Lower leg skin (tissue), 4 donors: ENCODE results near the gene RAI2. TPM values are rescaled to one million over a fixed set of nuclear protein-coding genes. Genes with fewer than 3 reads are reported as not detected.

ENCODE experiments used
- DNase-seq, 2 donors: peaks; one replicate each; pipeline ENCODE4 v3.0.0-alpha.2; 2019; ENCODE audit warnings: low spot score in 2 of 2
- H3K4me3 ChIP-seq: fragments of 200-600 bp; sonication (generic); 2 replicates; pipeline ENCODE4 v1.5.1; 2017; ENCODE audit warnings: mild to moderate bottlenecking, low read depth; ENCODE audit not compliant: poor library complexity, severe bottlenecking
- POLR2A ChIP-seq, 2 donors: fragments of 450-650 bp; IDR thresholded peaks; one replicate each; pipeline ENCODE4 v1.6.1; 2016 to 2017; ENCODE audit warnings: antibody characterized with exemption in 2 of 2, mild to moderate bottlenecking in 1 of 2, moderate library complexity in 1 of 2
- WGBS, 2 donors: methylation state at CpG; one replicate each; pipeline ENCODE4 v1.1.5; 2018; 5-methylcytosine and 5-hydroxymethylcytosine counted together
- intact Hi-C: fragments of 100-400 bp; cut with DNase I; formaldehyde crosslinking; loops from one replicate; pipeline ENCODE4 v1.15.0; 2023; ENCODE audit warnings: low total_unique reads
- total RNA-seq, 4 donors: library from RNA; depleted of rRNA; stranded (reverse); fragments of >200 nt; gene quantifications; one replicate each; pipeline ENCODE4 v1.1.0, GENCODE V29; 2016
- TF ChIP-seq, protein P1 (sequence below), 3 donors: fragments of 450-650 bp; IDR thresholded peaks; one replicate each; pipeline ENCODE4 v1.5.1; 2016; ENCODE audit warnings: antibody characterized with exemption in 3 of 3, mild to moderate bottlenecking in 3 of 3, moderate library complexity in 2 of 3

Gene RAI2
- total RNA-seq, 4 donors from 2014 or later: 3.9 to 13.3 (median 8.8) TPM

DNA sequence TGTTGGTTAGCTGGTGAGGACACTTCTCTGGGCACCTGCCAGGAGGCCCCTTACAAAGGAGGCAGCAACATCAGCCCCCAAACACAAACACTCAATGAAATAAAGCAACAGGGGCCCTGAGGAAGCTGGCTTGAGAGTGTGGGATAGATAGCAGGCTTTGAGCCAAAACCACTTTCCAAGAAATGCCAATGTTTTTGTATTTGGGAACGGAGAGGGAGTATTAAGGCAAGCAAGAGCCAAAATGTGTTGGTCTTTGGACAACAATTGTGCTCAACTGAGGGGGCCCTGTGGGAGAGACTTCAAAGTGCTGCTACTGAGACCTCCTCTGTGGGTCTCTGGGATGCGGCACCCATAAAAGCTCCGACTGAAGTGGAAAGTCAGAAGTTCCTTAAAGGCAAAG, 41.0 kb downstream of the RAI2 start:
- TF ChIP-seq, protein P1, sequence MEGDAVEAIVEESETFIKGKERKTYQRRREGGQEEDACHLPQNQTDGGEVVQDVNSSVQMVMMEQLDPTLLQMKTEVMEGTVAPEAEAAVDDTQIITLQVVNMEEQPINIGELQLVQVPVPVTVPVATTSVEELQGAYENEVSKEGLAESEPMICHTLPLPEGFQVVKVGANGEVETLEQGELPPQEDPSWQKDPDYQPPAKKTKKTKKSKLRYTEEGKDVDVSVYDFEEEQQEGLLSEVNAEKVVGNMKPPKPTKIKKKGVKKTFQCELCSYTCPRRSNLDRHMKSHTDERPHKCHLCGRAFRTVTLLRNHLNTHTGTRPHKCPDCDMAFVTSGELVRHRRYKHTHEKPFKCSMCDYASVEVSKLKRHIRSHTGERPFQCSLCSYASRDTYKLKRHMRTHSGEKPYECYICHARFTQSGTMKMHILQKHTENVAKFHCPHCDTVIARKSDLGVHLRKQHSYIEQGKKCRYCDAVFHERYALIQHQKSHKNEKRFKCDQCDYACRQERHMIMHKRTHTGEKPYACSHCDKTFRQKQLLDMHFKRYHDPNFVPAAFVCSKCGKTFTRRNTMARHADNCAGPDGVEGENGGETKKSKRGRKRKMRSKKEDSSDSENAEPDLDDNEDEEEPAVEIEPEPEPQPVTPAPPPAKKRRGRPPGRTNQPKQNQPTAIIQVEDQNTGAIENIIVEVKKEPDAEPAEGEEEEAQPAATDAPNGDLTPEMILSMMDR (IDR thresholded peaks at IDR 0.05): no peak
- TF ChIP-seq POLR2A (IDR thresholded peaks at IDR 0.05): no peak
- 27 to 50% methylated on average over 3 of the region's 3 CpGs for WGBS, 2 donors
- H3K4me3 ChIP-seq: no peak overlapping the region
- intact Hi-C loops: no loop called here
- DNase-seq: no peak

DNA sequence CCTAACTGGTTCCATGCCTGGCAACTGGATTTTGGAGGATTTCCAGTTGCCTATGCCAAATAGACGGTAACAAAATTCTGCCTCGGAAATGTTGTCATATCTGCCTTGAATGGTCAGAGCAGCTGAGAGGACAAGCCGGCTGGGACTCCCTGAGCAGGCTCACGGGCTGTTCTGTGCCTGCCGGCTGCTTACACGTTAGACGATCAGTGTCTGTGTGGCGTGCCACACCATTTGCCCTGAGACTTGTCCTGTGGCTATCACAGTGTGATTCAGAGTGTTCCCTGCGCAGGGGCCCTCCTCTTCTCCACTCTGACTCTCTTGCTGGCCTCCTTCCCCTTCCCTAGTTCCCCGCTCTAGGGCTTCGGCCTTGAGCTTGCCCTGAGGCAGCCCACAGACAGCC, 42.4 kb downstream of the RAI2 start:
- intact Hi-C loops: no loop called here
- TF ChIP-seq, protein P1 (IDR thresholded peaks at IDR 0.05): no peak
- no peak for TF ChIP-seq POLR2A (IDR thresholded peaks at IDR 0.05)
- 75 to 82% methylated on average over 11 of the region's 11 CpGs for WGBS, 2 donors
- no peak for DNase-seq
- H3K4me3 ChIP-seq: no peak overlapping the region

DNA sequence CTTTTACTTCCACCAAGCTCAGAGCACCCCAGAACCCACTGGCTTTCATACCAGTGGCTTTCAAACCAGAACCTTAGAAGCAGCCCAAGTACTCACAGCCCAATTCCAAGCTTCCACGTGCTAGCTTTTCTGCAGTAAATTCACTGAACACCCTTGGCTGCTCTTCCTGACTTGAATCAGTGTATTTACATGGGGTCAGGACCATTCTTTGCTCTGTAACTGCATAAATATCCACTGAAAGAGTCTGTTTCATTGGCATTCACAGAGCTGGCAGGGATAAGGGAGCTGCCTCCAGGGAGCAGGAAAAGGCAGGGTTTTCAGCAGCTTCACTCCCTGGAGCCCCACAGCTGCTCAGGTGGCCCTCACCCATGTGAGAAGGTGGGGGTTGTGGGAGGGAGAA, 43.8 kb downstream of the RAI2 start:
- TF ChIP-seq, protein P1 (IDR thresholded peaks at IDR 0.05): no peak
- TF ChIP-seq POLR2A (IDR thresholded peaks at IDR 0.05): no peak
- H3K4me3 ChIP-seq: no peak overlapping the region
- intact Hi-C loops: no loop called here
- 29 to 71% methylated on average over 1 of the region's 1 CpG for WGBS, 2 donors
- DNase-seq: no peak

DNA sequence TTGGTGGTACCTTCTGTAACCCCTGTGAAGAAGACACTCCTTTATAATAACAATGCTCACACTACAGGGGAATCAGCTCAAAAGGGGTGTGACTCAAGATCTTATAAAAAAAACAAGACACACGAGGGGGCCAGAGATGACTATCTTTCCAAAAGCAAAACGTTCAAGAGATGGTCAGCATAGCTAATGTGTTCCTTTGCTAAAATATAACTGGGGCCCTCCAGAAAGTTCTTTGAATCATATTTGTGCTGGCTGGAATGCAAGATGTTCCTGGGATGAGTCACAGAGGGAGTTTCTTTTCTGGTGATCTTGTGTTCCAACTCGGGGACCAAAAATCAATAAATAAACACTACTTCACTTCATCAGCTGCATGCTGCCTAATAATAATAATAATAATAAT, 46.5 kb downstream of the RAI2 start:
- TF ChIP-seq, protein P1 (IDR thresholded peaks at IDR 0.05): no peak
- TF ChIP-seq POLR2A (IDR thresholded peaks at IDR 0.05): no peak
- H3K4me3 ChIP-seq: no peak overlapping the region
- DNase-seq: no peak
- 13 to 22% methylated on average over 3 of the region's 3 CpGs for WGBS, 2 donors
- intact Hi-C loops: no loop called here

DNA sequence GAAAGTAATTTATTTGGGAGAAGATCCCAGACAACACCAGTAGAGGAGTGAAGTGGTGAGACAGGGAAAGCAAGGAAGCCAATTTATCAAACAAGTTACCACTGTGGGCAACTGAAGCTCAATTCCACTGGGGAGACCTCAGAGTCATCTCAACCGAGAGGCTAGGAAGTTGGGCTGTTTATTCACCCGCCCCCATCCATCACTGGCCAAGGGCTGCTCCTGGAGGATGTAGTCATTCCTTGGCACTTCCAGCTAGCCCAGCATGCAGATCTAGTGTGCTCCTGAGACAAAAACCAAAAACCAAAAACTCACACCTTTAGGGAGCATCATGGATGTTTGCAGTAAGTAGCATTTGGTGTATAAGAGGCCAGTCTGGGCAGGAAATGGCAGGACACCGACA, 47.0 kb downstream of the RAI2 start:
- no peak for DNase-seq
- H3K4me3 ChIP-seq: no peak overlapping the region
- WGBS, 2 donors: 64 to 74% methylated on average over 3 of the region's 3 CpGs
- TF ChIP-seq, protein P1 (IDR thresholded peaks at IDR 0.05): no peak
- TF ChIP-seq POLR2A (IDR thresholded peaks at IDR 0.05): no peak
- intact Hi-C loops: no loop called here

DNA sequence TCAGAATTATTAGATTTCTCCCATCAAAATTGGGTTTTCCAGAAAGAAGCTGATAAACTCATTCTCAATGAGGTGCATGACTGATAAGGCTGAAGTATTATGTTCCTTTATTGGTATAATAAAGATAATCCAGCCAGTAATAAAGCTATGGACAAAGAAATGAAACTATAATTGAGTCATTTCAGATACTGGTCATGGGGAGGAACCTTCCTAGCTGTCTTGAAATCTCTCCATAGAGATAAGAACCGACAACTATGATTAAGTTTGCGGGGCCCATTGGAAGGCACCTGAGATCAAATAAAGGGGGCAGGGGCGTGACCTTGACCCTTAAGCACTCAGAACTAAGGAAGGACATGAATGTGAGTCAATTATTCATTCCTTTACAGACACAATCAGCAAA, 47.8 kb downstream of the RAI2 start:
- H3K4me3 ChIP-seq: no peak overlapping the region
- WGBS, 2 donors: 78 to 97% methylated on average over 3 of the region's 3 CpGs
- TF ChIP-seq POLR2A (IDR thresholded peaks at IDR 0.05): no peak
- TF ChIP-seq, protein P1 (IDR thresholded peaks at IDR 0.05): no peak
- DNase-seq: no peak
- intact Hi-C loops: no loop called here
